NCI-H526 treated with DMSO at 0.1 percent for 48 hours (cell line): ENCODE results near the gene GSK3B.
"Not testable (repeated sequence)": the region's sequence is repeated elsewhere in the genome, so short reads cannot be mapped to it uniquely, and the experiment has no call there.

Source experiments
- DNase-seq: peaks from one replicate; lab custom pipeline; 2025; lab: John Stamatoyannopoulos, UW

The GSK3B gene

DNA sequence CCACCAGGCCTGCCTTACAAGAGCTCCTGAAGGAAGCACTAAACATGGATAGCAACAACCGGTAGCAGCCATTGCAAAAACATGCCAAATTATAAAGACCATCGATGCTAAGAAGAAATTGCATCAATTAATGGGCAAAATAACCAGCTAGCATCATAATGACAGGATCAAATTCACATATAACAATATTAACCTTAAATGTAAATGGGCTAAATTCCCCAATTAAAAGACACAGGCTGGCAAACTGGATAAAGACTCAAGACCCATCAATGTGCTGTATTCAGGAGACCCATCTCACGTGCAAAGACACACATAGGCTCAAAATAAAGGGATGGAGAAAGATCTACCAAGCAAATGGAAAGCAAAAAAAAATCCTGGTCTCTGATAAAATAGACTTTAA, 88.5 kb downstream of the GSK3B start:
- DNase-seq, result not testable (repeated sequence)

- DNase-seq, result not testable (repeated sequence)
These were observed 90.2 kb downstream of the GSK3B start for GRCh38 chr3:120004008-120004498.

GRCh38 chr3:119998166-119998565, 96.1 kb downstream of the GSK3B start:
- no peak for DNase-seq

- no peak for DNase-seq
These were observed 103.4 kb downstream of the GSK3B start for GRCh38 chr3:119990888-119991287.

- DNase-seq, result no peak
These were observed 104.1 kb downstream of the GSK3B start for GRCh38 chr3:119989981-119990655.

- DNase-seq, result not testable (repeated sequence)
These were observed 107.4 kb downstream of the GSK3B start for GRCh38 chr3:119986812-119987211.

DNA sequence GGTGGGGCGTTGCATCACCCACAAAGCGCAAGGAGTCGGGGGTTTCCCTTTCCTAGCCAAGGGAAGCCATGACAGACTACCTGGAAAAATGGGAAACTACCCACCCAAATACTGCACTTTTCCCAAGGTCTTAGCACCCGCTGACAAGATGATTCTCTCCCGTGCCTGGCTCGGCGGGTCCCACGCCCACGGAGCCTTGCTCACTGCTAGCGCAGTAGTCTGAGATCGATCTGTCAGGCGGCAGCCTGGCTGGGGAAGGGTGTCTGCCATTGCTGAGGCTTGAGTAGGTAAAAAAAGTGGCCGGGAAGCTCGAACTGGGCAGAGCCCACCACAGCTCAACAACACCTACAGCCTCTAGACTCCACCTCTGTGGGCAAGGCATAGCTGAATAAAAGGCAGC, 112.9 kb downstream of the GSK3B start:
- no peak for DNase-seq

DNA sequence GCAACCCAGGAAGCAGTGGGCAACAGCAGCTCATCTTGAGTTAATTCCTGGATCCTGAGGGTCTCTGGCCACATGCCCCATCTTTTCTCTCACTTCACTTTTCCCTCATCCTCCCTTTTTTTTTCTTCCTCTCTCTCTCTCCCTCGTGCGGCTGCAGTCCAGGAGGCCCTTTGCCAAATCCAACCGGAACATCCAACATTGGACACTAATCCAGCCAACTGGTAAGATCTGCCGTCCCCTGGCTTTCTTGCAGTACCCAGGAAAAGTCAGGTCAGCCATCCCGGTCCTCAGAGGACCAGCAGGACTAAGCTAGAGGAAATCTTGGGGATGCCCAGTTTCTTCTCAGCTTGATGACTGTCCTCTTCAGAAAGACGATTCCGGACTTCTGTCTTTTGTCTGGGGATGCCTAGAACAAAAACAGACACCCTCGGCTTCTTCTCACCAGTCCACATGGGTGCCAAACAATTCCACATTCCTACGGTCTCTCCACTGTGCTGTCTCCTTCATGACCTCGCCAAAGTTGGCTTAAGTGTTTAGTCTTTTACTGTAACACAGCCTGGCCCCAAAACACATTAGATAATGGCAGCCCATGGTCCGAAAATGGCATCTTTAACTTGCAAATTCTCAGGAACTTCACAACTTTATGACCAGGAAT, 115.6 kb downstream of the GSK3B start:
- DNase-seq, result no peak

- DNase-seq, result no peak
These were observed 116.9 kb downstream of the GSK3B start for GRCh38 chr3:119977353-119977752.

GRCh38 chr3:119976214-119976613, 118.0 kb downstream of the GSK3B start:
- DNase-seq, result no peak

DNA sequence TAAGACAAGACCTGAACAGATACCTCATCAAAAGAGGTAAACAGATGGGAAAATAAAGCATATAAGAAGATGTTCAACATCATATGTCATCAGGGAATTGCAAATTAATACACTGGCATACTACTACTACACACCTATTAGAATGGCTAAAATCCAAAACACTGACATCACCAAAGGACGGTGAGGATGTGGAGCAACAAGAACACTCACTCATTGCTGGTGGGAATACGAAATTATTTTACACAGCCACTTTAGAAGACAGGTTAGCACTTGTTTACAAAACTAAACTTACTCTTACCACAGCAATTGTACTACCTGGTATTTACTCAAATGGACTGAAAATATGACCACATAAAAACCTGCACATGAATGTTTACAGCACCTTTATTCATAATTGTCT, 119.6 kb downstream of the GSK3B start:
- DNase-seq, result no peak

DNA sequence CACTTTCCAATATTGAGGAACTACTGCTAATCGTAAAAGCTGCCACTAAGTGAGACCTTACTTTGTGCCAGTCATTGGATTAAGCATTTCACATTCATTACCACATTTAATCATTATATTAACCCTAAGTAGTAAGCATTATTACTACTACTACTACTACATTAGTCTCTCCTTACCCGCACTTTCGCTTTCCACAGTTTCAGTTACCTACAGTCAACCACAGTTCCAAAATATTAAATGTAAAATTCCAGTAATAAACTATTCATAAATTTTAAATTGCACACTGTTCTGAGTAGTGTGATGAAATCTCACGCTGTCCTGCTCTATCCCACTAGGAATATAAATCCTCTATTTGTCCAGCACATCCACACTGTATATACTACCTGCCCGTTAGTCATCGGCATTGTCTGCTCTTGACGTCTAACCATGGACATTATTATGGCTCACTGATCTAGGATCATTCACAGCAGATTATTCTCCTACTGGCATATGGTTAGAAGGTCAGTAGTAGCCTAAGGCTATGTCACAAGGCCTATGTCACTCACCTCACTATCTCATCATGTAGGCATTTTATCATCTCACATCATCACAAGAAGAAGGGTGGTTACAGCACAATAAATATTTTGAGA, 121.1 kb downstream of the GSK3B start:
- DNase-seq, result no peak

DNA sequence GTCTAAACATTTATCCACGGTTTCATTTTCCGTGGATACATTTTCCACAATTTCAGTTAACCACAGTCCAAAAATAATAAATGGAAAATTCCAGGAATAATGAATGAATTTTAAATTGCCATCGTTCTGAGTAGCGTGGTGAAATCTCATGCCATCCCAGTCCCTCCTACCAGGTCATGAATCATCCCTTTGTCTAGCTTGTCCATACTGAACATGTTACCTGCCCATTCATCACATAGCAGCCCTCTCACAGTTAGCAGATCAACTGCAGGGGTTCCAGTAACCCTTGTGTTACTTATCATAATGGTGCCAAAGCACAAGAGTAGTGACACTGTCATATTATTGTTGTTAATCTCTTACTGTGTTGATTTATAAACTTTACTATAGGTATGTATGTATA, 124.5 kb downstream of the GSK3B start:
- DNase-seq, result no peak

GRCh38 chr3:119967353-119968006, 126.8 kb downstream of the GSK3B start:
- no peak for DNase-seq

- no peak for DNase-seq
These were observed 128.6 kb downstream of the GSK3B start for GRCh38 chr3:119965692-119966091.

GRCh38 chr3:119964294-119964693, 130.0 kb downstream of the GSK3B start:
- DNase-seq, result no peak

- no peak for DNase-seq
These were observed 138.3 kb downstream of the GSK3B start for GRCh38 chr3:119955972-119956371.

- no peak for DNase-seq
These were observed 143.5 kb downstream of the GSK3B start for GRCh38 chr3:119950666-119951325.

- no peak for DNase-seq
These were observed 149.0 kb downstream of the GSK3B start for GRCh38 chr3:119945291-119945690.

GRCh38 chr3:119944091-119944490, 150.2 kb downstream of the GSK3B start:
- no peak for DNase-seq

DNA sequence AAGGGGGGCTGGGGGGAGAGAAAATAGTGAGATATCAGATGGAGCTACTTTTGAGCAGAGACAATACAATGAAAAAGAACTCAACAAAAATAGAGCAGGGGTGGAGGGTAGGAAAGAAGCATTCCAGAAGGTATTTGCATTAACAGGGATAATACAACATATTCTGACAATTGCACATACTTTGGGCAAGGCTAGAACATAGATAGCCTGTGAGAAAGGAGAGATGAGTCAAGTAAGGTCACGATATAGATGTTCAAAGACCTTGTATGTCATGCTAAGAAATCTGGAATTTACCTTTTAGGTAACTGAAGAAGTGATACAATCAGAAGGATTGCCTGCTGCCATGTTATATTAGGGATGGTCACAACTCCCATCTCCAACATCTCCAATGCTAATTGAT, 155.2 kb downstream of the GSK3B start:
- no peak for DNase-seq

GRCh38 chr3:119937229-119937628, 157.0 kb downstream of the GSK3B start:
- DNase-seq, result no peak
